Duodenal mucosa (tissue), 2 donors: ENCODE data around the gene NF1.

Experiments
- H3K27ac ChIP-seq: one replicate; pipeline ENCODE4 v1.7.0; 2013; ENCODE audit warnings: low read depth, low read length
- H3K27me3 ChIP-seq, 2 donors: one replicate each; pipeline ENCODE4 v1.7.0; 2013; ENCODE audit warnings: low read length in 2 of 2, control low read depth in 1 of 2; ENCODE audit not compliant: insufficient read depth in 2 of 2, control insufficient read depth in 1 of 2
- H3K36me3 ChIP-seq, 2 donors: one replicate each; pipeline ENCODE4 v1.7.0; 2013; ENCODE audit warnings: low read length in 2 of 2, control low read depth in 1 of 2; ENCODE audit not compliant: insufficient read depth in 2 of 2, control insufficient read depth in 1 of 2
- H3K4me1 ChIP-seq, 2 donors: one replicate each; pipeline ENCODE4 v1.7.0; 2013; ENCODE audit warnings: low read length in 2 of 2, control low read depth in 1 of 2; ENCODE audit not compliant: insufficient read depth in 2 of 2, control insufficient read depth in 1 of 2
- H3K4me3 ChIP-seq, 2 donors: one replicate each; pipeline ENCODE4 v1.7.0; 2013; ENCODE audit warnings: low read length in 2 of 2, low read depth in 1 of 2
- H3K9ac ChIP-seq, 2 donors: one replicate each; pipeline ENCODE4 v1.7.0; 2013; ENCODE audit warnings: low read length in 2 of 2, low read depth in 1 of 2
- H3K9me3 ChIP-seq, 2 donors: one replicate each; pipeline ENCODE4 v1.7.0; 2013; ENCODE audit warnings: low read length in 2 of 2, control low read depth in 1 of 2; ENCODE audit not compliant: control insufficient read depth in 1 of 2

The NF1 gene

GRCh38 chr17:31313982-31314781 lies 219.4 kb downstream of the NF1 start, which contains the start of gene EVI2B:
Gene EVI2B (minus strand): TSS chr17:31314054. CDS start chr17:31305609, 8,445 bp downstream.
- H3K4me3 ChIP-seq = peak within 1 kb of the TSS; percentile 20 to 48

GRCh38 chr17:31314782-31315100 lies 220.0 kb downstream of the NF1 start:
- H3K27me3 ChIP-seq = no peaks in the 10 kb centered on the region
- no peaks in the 10 kb centered on the region for H3K36me3 ChIP-seq
- H3K27ac ChIP-seq = no peak overlapping the region
- no peaks in the 10 kb centered on the region for H3K9me3 ChIP-seq
- H3K4me1 ChIP-seq = peaks cover 3 to 19% of the 10 kb centered on the region in 2 donors
- no peak overlapping the region for H3K4me3 ChIP-seq
- H3K9ac ChIP-seq = no peak overlapping the region

More at GRCh38 chr17:31313982-31314781, 219.4 kb downstream of the NF1 start, which contains the start of gene EVI2B:
- Histone ChIP-seq H3K9ac (peak within 1 kb of the TSS in 1 of 2 donors; percentile 48), H3K27me3 (no peaks in the 10 kb centered on the region), H3K9me3 (no peaks in the 10 kb centered on the region), H3K4me1 (peaks cover 3 to 19% of the 10 kb centered on the region in 2 donors), H3K36me3 (no peaks in the 10 kb centered on the region), H3K27ac (peak within 1 kb of the TSS; percentile 28)

- Histone ChIP-seq H3K36me3 (no peaks in the 10 kb centered on the region), H3K27ac (peak overlapping the region; percentile 67), H3K9ac (peak overlapping the region; percentile 33 to 67), H3K4me1 (peaks cover 3 to 19% of the 10 kb centered on the region in 2 donors), H3K27me3 (no peaks in the 10 kb centered on the region), H3K4me3 (peak overlapping the region; percentile 46 to 55), H3K9me3 (no peaks in the 10 kb centered on the region)
Observed at GRCh38 chr17:31318298-31318801, 223.6 kb downstream of the NF1 start.

- Histone ChIP-seq H3K9me3 (no peaks in the 10 kb centered on the region), H3K4me3 (peak overlapping the region; percentile 46 to 55), H3K36me3 (no peaks in the 10 kb centered on the region), H3K27ac (peak overlapping the region; percentile 67), H3K9ac (peak overlapping the region; percentile 33 to 67), H3K27me3 (no peaks in the 10 kb centered on the region), H3K4me1 (peaks cover 3 to 19% of the 10 kb centered on the region in 2 donors)
Observed at GRCh38 chr17:31318851-31319661, 224.3 kb downstream of the NF1 start.

- Histone ChIP-seq H3K4me3 (peak overlapping the region in 1 of 2 donors; percentile 38), H3K9ac (peak overlapping the region in 1 of 2 donors; percentile 67)
Observed at GRCh38 chr17:31320241-31320640, 225.5 kb downstream of the NF1 start.

GRCh38 chr17:31320791-31321190 lies 226.0 kb downstream of the NF1 start:
- Histone ChIP-seq H3K27me3 (no peaks in the 10 kb centered on the region), H3K9ac (peak overlapping the region in 1 of 2 donors; percentile 67), H3K4me3 (peak overlapping the region; percentile 48 to 58), H3K9me3 (no peaks in the 10 kb centered on the region), H3K36me3 (peaks cover 1 to 3% of the 10 kb centered on the region in 2 donors), H3K4me1 (peaks cover 2 to 15% of the 10 kb centered on the region in 2 donors), H3K27ac (peak overlapping the region; percentile 52)

More at GRCh38 chr17:31320241-31320640, 225.5 kb downstream of the NF1 start:
- Histone ChIP-seq H3K4me1 (peaks cover 3 to 15% of the 10 kb centered on the region in 2 donors), H3K27ac (peak overlapping the region; percentile 52), H3K36me3 (peaks cover 0 to 2% of the 10 kb centered on the region in 2 donors), H3K9me3 (no peaks in the 10 kb centered on the region), H3K27me3 (no peaks in the 10 kb centered on the region)

GRCh38 chr17:31321481-31321880 lies 226.7 kb downstream of the NF1 start, which contains the start of gene EVI2A:
Gene EVI2A (minus strand): TSS chr17:31321622. CDS start chr17:31319013, 2,609 bp downstream.
- Histone ChIP-seq H3K4me1 (peaks cover 0 to 9% of the 10 kb centered on the region in 2 donors), H3K4me3 (peak within 1 kb of the TSS; percentile 58 to 62), H3K27ac (peak within 1 kb of the TSS; percentile 52), H3K9ac (peak within 1 kb of the TSS; percentile 12 to 67), H3K27me3 (no peaks in the 10 kb centered on the region), H3K9me3 (no peaks in the 10 kb centered on the region), H3K36me3 (peaks cover 3 to 8% of the 10 kb centered on the region in 2 donors)

- peak overlapping the region in 1 of 2 donors; percentile 67 for H3K9ac ChIP-seq
- H3K27ac ChIP-seq = no peak overlapping the region
- H3K36me3 ChIP-seq = peaks cover 3 to 10% of the 10 kb centered on the region in 2 donors
Observed at GRCh38 chr17:31321966-31322365, 227.2 kb downstream of the NF1 start.

GRCh38 chr17:31323551-31323950 lies 228.8 kb downstream of the NF1 start:
- Histone ChIP-seq H3K27ac (no peak overlapping the region), H3K9me3 (no peaks in the 10 kb centered on the region), H3K4me3 (no peak overlapping the region), H3K27me3 (no peaks in the 10 kb centered on the region), H3K36me3 (peaks cover 10 to 17% of the 10 kb centered on the region in 2 donors), H3K4me1 (no peaks in the 10 kb centered on the region), H3K9ac (no peak overlapping the region)

More at GRCh38 chr17:31321966-31322365, 227.2 kb downstream of the NF1 start:
- Histone ChIP-seq H3K4me3 (no peak overlapping the region), H3K27me3 (no peaks in the 10 kb centered on the region), H3K4me1 (peaks cover 0 to 4% of the 10 kb centered on the region in 2 donors), H3K9me3 (no peaks in the 10 kb centered on the region)
